Activated naive CD8-positive, alpha-beta T cell treated with anti-CD3 and anti-CD28 coated beads, Interleukin-2, amount 50 U/mL, for 24 hours (primary cell): ENCODE data around the gene HTRA3.
A peak's percentile ranks its signal among the peaks of the same experiment; 100 is the strongest.

Experiments
- ATAC-seq: fragments of 150-1000 bp; cut with Tn5 transposase; one replicate; pipeline ENCODE4 v1.10.0; 2021
- DNase-seq: peaks from one replicate; pipeline ENCODE4 v3.0.0; 2021
- H3K27ac Mint-ChIP-seq: one replicate; pipeline ENCODE4 v1.8.0; 2021; ENCODE audit warnings: mild to moderate bottlenecking, mixed read lengths
- H3K27me3 Mint-ChIP-seq: one replicate; pipeline ENCODE4 v1.8.0; 2021; ENCODE audit warnings: mixed read lengths
- H3K36me3 Mint-ChIP-seq: one replicate; pipeline ENCODE4 v1.8.0; 2021; ENCODE audit warnings: low read depth, mixed read lengths
- H3K4me1 Mint-ChIP-seq: one replicate; pipeline ENCODE4 v1.8.0; 2021; ENCODE audit warnings: mixed read lengths
- H3K4me3 Mint-ChIP-seq: one replicate; pipeline ENCODE4 v1.8.0; 2021; ENCODE audit warnings: mild to moderate bottlenecking, moderate library complexity, mixed read lengths
- H3K9me3 Mint-ChIP-seq: one replicate; pipeline ENCODE4 v1.8.0; 2021; ENCODE audit warnings: mixed read lengths

The HTRA3 gene

DNA sequence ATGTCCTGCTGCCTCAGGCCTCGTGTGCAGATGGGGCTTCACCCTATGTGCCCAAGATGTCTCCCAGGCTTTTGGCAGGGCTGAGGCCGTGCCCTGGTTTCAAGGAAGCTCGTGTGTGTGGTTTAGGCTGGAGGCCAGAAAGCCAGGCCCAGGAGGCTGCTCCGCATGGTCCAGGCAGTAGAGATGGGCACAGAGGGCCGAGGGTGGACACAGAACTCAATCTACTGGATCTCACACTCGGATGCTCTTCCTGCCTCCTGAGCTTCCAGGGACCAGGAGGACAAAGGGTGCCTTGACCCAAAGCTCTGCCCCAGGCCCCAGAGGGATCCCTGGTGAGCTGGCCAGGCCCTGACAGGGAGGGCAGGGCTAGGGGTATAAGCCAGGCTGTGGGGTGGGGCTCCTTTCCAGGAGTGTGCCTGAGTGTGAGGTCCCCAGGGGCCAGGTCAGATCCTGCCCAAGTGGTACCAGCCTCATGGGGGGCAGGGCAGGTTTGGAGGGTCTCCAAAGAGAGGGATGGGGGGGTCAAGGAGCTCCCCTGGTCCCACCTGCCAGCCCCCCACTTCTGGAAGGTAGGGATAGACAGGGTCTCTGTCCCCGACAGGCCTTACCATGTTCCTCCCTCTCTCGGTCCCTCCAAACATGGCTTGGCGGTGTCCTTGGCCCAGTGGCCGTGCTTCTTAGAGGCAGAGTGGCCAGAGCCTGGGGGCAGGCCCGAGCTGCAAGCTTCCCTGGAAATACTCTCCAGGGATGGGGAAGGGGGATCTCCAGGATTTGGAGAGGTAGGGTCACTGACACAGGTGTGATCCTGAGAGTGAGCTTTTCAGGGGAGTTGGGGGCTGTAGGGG lies 23.8 kb downstream of the HTRA3 start:
- H3K9me3 Mint-ChIP-seq, result peaks cover 6% of the 10 kb centered on the region
- H3K4me3 Mint-ChIP-seq, result no peak overlapping the region
- H3K4me1 Mint-ChIP-seq, result no peaks in the 10 kb centered on the region
- DNase-seq (no peak), ATAC-seq (no peak)
- no peaks in the 10 kb centered on the region for H3K36me3 Mint-ChIP-seq
- no peaks in the 10 kb centered on the region for H3K27me3 Mint-ChIP-seq
- no peak overlapping the region for H3K27ac Mint-ChIP-seq

- Mint-ChIP-seq H3K27ac (no peak overlapping the region), H3K4me1 (no peaks in the 10 kb centered on the region), H3K36me3 (no peaks in the 10 kb centered on the region), H3K27me3 (no peaks in the 10 kb centered on the region), H3K4me3 (no peak overlapping the region), H3K9me3 (peaks cover 6% of the 10 kb centered on the region)
- ATAC-seq, result no peak
- no peak for DNase-seq
Measured at GRCh38 chr4:8294036-8294435, 24.5 kb downstream of the HTRA3 start.

GRCh38 chr4:8294775-8295174 lies 25.2 kb downstream of the HTRA3 start:
- Mint-ChIP-seq H3K4me3 (no peak overlapping the region), H3K4me1 (no peaks in the 10 kb centered on the region), H3K36me3 (no peaks in the 10 kb centered on the region), H3K27ac (no peak overlapping the region), H3K27me3 (no peaks in the 10 kb centered on the region), H3K9me3 (peaks cover 6% of the 10 kb centered on the region)
- no peak for DNase-seq
- no peak for ATAC-seq

- ATAC-seq, result no peak
- no peak overlapping the region for H3K4me3 Mint-ChIP-seq
Measured at GRCh38 chr4:8295471-8295870, 25.9 kb downstream of the HTRA3 start.

GRCh38 chr4:8296491-8296890 lies 26.9 kb downstream of the HTRA3 start:
- Mint-ChIP-seq H3K27ac (no peak overlapping the region), H3K36me3 (no peaks in the 10 kb centered on the region), H3K9me3 (peaks cover 6% of the 10 kb centered on the region), H3K4me3 (no peak overlapping the region), H3K4me1 (no peaks in the 10 kb centered on the region), H3K27me3 (no peaks in the 10 kb centered on the region)
- ATAC-seq (no peak), DNase-seq (no peak)

More at GRCh38 chr4:8295471-8295870, 25.9 kb downstream of the HTRA3 start:
- no peak for DNase-seq
- Mint-ChIP-seq H3K27me3 (no peaks in the 10 kb centered on the region), H3K27ac (no peak overlapping the region), H3K4me1 (no peaks in the 10 kb centered on the region), H3K9me3 (peaks cover 6% of the 10 kb centered on the region), H3K36me3 (no peaks in the 10 kb centered on the region)

- H3K36me3 Mint-ChIP-seq, result no peaks in the 10 kb centered on the region
- peak; percentile 38 for ATAC-seq
- peaks cover 6% of the 10 kb centered on the region for H3K9me3 Mint-ChIP-seq
- H3K27ac Mint-ChIP-seq, result no peak overlapping the region
- no peaks in the 10 kb centered on the region for H3K4me1 Mint-ChIP-seq
- H3K27me3 Mint-ChIP-seq, result no peaks in the 10 kb centered on the region
- H3K4me3 Mint-ChIP-seq, result no peak overlapping the region
- DNase-seq, result no peak
Measured at GRCh38 chr4:8297141-8297601, 27.6 kb downstream of the HTRA3 start.

- no peak for ATAC-seq
- Mint-ChIP-seq H3K9me3 (peaks cover 6% of the 10 kb centered on the region), H3K27me3 (no peaks in the 10 kb centered on the region), H3K27ac (no peak overlapping the region), H3K4me1 (no peaks in the 10 kb centered on the region), H3K36me3 (no peaks in the 10 kb centered on the region), H3K4me3 (no peak overlapping the region)
- no peak for DNase-seq
Measured at GRCh38 chr4:8297691-8298485, 28.3 kb downstream of the HTRA3 start.

DNA sequence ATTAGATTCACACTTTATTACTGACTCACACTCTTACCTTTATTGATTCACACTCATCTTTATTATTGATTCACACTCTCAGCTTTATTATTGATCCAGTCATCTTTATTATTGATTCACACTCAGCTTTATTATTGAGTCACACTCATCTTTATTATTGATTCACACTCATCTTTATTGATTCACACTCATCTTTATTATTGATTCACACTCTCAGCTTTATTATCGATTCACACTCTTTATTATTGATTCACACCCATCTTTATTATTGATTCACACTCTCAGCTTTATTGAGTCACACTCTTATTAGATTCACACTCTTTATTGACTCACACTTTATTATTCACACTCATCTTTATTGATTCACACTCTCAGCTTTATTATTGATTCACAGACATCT lies 31.3 kb downstream of the HTRA3 start:
- H3K4me1 Mint-ChIP-seq, result peaks cover 3% of the 10 kb centered on the region
- ATAC-seq (no peak), DNase-seq (no peak)
- H3K27me3 Mint-ChIP-seq, result peaks cover 5% of the 10 kb centered on the region
- H3K36me3 Mint-ChIP-seq, result no peaks in the 10 kb centered on the region
- H3K9me3 Mint-ChIP-seq, result no peaks in the 10 kb centered on the region
- no peak overlapping the region for H3K4me3 Mint-ChIP-seq
- no peak overlapping the region for H3K27ac Mint-ChIP-seq

DNA sequence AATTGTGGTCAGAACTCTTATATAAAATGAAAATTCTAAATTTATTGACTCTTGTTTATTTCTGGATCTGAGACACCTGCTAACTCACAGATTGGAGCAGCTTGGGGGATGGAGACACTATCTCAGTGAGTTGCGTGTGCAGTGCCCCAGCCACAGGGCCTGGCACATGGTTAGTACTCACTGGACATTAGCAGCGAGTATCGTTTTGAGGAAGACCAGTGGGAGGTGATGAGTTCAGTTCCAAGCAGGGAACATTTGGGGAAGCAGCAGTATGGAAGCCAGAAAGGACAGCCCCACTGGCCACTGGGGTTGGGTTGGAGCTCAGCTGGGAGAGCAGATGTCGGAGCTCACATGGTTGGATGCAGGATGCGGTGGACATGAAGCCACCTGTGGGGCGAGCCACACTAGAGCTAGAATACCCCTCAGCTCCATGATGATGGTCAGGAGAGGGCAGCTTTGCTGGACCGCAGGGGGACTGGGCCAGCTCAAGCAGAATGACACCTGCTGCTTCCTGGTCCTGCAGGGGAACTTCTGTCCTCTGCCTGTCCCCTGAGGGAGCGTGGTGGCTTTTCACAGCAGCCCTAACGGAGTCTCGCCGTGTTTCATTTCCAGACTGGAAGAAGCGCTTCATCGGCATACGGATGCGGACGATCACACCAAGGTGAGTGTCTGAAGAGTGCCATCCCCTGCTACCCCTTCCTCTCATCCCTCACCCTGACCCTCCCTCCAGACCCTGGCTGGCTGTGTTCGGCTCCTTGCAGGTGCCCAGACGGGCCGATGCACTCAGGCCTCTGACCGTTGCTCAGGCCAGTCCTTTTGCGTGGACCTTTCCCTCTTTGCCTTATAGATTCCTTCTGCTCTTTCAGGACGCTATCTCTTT lies 32.5 kb downstream of the HTRA3 start:
- DNase-seq, result no peak
- no peak overlapping the region for H3K27ac Mint-ChIP-seq
- peaks cover 8% of the 10 kb centered on the region for H3K27me3 Mint-ChIP-seq
- H3K4me3 Mint-ChIP-seq, result no peak overlapping the region
- ATAC-seq, result no peak
- peaks cover 3% of the 10 kb centered on the region for H3K4me1 Mint-ChIP-seq
- no peaks in the 10 kb centered on the region for H3K36me3 Mint-ChIP-seq
- H3K9me3 Mint-ChIP-seq, result no peaks in the 10 kb centered on the region

- H3K4me3 Mint-ChIP-seq, result no peak overlapping the region
- no peak for ATAC-seq
- peaks cover 3% of the 10 kb centered on the region for H3K4me1 Mint-ChIP-seq
- H3K36me3 Mint-ChIP-seq, result no peaks in the 10 kb centered on the region
- H3K9me3 Mint-ChIP-seq, result no peaks in the 10 kb centered on the region
- DNase-seq, result no peak
- no peak overlapping the region for H3K27ac Mint-ChIP-seq
- H3K27me3 Mint-ChIP-seq, result peaks cover 8% of the 10 kb centered on the region
Measured at GRCh38 chr4:8303081-8303480, 33.5 kb downstream of the HTRA3 start.

- H3K36me3 Mint-ChIP-seq, result no peaks in the 10 kb centered on the region
- peaks cover 3% of the 10 kb centered on the region for H3K4me1 Mint-ChIP-seq
- peak overlapping the region; percentile 8 for H3K4me3 Mint-ChIP-seq
- peak overlapping the region; percentile 75 for H3K27ac Mint-ChIP-seq
- DNase-seq (no peak), ATAC-seq (no peak)
- peaks cover 8% of the 10 kb centered on the region for H3K27me3 Mint-ChIP-seq
- no peaks in the 10 kb centered on the region for H3K9me3 Mint-ChIP-seq
Measured at GRCh38 chr4:8303485-8304281, 34.1 kb downstream of the HTRA3 start.

GRCh38 chr4:8304827-8305695 lies 35.5 kb downstream of the HTRA3 start:
- ATAC-seq (no peak), DNase-seq (no peak)
- Mint-ChIP-seq H3K4me3 (no peak overlapping the region), H3K27me3 (peaks cover 8% of the 10 kb centered on the region), H3K27ac (no peak overlapping the region), H3K4me1 (peaks cover 3% of the 10 kb centered on the region), H3K36me3 (no peaks in the 10 kb centered on the region), H3K9me3 (no peaks in the 10 kb centered on the region)

DNA sequence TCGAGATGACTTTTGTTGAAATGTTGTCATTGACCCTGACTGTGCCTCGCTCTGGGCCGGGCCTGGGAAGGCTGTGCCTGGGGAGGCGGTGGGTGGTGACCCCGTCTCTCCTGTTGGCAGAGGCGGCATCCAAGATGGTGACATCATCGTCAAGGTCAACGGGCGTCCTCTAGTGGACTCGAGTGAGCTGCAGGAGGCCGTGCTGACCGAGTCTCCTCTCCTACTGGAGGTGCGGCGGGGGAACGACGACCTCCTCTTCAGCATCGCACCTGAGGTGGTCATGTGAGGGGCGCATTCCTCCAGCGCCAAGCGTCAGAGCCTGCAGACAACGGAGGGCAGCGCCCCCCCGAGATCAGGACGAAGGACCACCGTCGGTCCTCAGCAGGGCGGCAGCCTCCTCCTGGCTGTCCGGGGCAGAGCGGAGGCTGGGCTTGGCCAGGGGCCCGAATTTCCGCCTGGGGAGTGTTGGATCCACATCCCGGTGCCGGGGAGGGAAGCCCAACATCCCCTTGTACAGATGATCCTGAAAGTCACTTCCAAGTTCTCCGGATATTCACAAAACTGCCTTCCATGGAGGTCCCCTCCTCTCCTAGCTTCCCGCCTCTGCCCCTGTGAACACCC lies 36.4 kb downstream of the HTRA3 start:
- Mint-ChIP-seq H3K27me3 (peaks cover 8% of the 10 kb centered on the region), H3K36me3 (no peaks in the 10 kb centered on the region), H3K9me3 (no peaks in the 10 kb centered on the region), H3K4me1 (peaks cover 3% of the 10 kb centered on the region), H3K27ac (no peak overlapping the region), H3K4me3 (no peak overlapping the region)
- DNase-seq, result no peak
- no peak for ATAC-seq
